WTC11 (cell line): Measurements from ENCODE around the gene SLC44A1. TPM values are rescaled to one million over a fixed set of nuclear protein-coding genes. Genes with fewer than 3 reads are reported as not detected.

Source experiments
- ATAC-seq: fragments of 200-7000 bp; cut with Tn5 transposase; 2 replicates; pipeline ENCODE4 v1.10.0; 2021; ENCODE audit warnings: mild to moderate bottlenecking, moderate library complexity
- CTCF ChIA-PET: fragments of 300-600 bp; sonication (Branson Sonifier 250); formaldehyde crosslinking; loops from one replicate; lab custom pipeline; 2021; ENCODE audit warnings: antibody characterized with exemption; lab: Charles Lee
- POLR2A ChIA-PET: fragments of 350-600 bp; sonication (Branson Sonifier 250); formaldehyde crosslinking; loops from one replicate; lab custom pipeline; 2021; ENCODE audit warnings: antibody characterized with exemption; lab: Charles Lee
- DNase-seq: peaks from one replicate; pipeline ENCODE4 v3.0.0; 2021; ENCODE audit warnings: low spot score
- H3K27ac Mint-ChIP-seq: 2 replicates; pipeline ENCODE4 v1.8.0; 2021; ENCODE audit warnings: mixed read lengths
- H3K27me3 Mint-ChIP-seq: 2 replicates; pipeline ENCODE4 v1.8.0; 2021; ENCODE audit warnings: low read depth, mild to moderate bottlenecking, moderate library complexity, mixed read lengths
- H3K36me3 Mint-ChIP-seq: 2 replicates; pipeline ENCODE4 v1.8.0; 2021; ENCODE audit warnings: mixed read lengths
- H3K4me1 Mint-ChIP-seq: 2 replicates; pipeline ENCODE4 v1.8.0; 2022; ENCODE audit warnings: mixed read lengths
- H3K4me3 Mint-ChIP-seq: 2 replicates; pipeline ENCODE4 v1.8.0; 2021; ENCODE audit warnings: mild to moderate bottlenecking, moderate library complexity, mixed read lengths
- H3K9me3 Mint-ChIP-seq: 2 replicates; pipeline ENCODE4 v1.8.0; 2021; ENCODE audit warnings: mixed read lengths
- ATF1 ChIP-seq: sonication (generic); formaldehyde crosslinking; IDR thresholded peaks from 2 replicates; pipeline ENCODE4 v1.8.1; 2023; ENCODE audit warnings: mild to moderate bottlenecking, moderate library complexity, missing genetic modification reagents
- CBFB ChIP-seq: sonication (generic); formaldehyde crosslinking; IDR thresholded peaks from 2 replicates; pipeline ENCODE4 v1.8.1; 2022; ENCODE audit warnings: mild to moderate bottlenecking, low read depth, missing genetic modification reagents
- GRHL2 ChIP-seq: fragments of 250-450 bp; sonication (Bioruptor Pico); IDR thresholded peaks from 2 replicates; pipeline ENCODE4 v1.8.0; 2022; ENCODE audit warnings: mild to moderate bottlenecking, moderate library complexity; ENCODE audit not compliant: insufficient replicate concordance, severe bottlenecking
- NFATC4 ChIP-seq: fragments of 250-450 bp; sonication (Bioruptor Pico); IDR thresholded peaks from 2 replicates; pipeline ENCODE4 v1.9.0; 2021; ENCODE audit warnings: mild to moderate bottlenecking
- NFE2L1 ChIP-seq: sonication (generic); formaldehyde crosslinking; IDR thresholded peaks from 2 replicates; pipeline ENCODE4 v1.8.1; 2023; ENCODE audit warnings: missing genetic modification reagents
- NFYB ChIP-seq: sonication (generic); formaldehyde crosslinking; conservative IDR thresholded peaks from 2 replicates; pipeline ENCODE4 v1.8.0; 2022; ENCODE audit warnings: low read depth, missing genetic modification reagents
- NR2C2 ChIP-seq: sonication (generic); formaldehyde crosslinking; IDR thresholded peaks from 2 replicates; pipeline ENCODE4 v1.8.0; 2022; ENCODE audit warnings: mild to moderate bottlenecking, missing genetic modification reagents
- NR3C1 ChIP-seq: sonication (generic); formaldehyde crosslinking; conservative IDR thresholded peaks from 2 replicates; pipeline ENCODE4 v1.8.1; 2023; ENCODE audit warnings: low read depth, mild to moderate bottlenecking, missing genetic modification reagents
- ZNF423 ChIP-seq: fragments of 250-450 bp; sonication (Bioruptor Pico); IDR thresholded peaks from 2 replicates; pipeline ENCODE4 v2.1.2; 2022; ENCODE audit warnings: mild to moderate bottlenecking, moderate library complexity
- ZNF671 ChIP-seq: fragments of 250-450 bp; sonication (Bioruptor Pico); IDR thresholded peaks from 2 replicates; pipeline ENCODE4 v1.8.0; 2021; ENCODE audit warnings: mild to moderate bottlenecking
- total RNA-seq: library from RNA; stranded (reverse); gene quantifications from 3 replicates; pipeline ENCODE4 v1.2.3, GENCODE V29; 2021
- TF ChIP-seq, protein P1 (sequence below): sonication (generic); formaldehyde crosslinking; IDR thresholded peaks from 2 replicates; pipeline ENCODE4 v1.8.1; 2023; ENCODE audit warnings: mild to moderate bottlenecking, missing genetic modification reagents
- TF ChIP-seq, protein P2 (sequence below): sonication (generic); formaldehyde crosslinking; IDR thresholded peaks from 2 replicates; pipeline ENCODE4 v1.8.1; 2022; ENCODE audit warnings: mild to moderate bottlenecking, moderate library complexity, missing genetic modification reagents
- TF ChIP-seq, protein P3 (sequence below): sonication (generic); formaldehyde crosslinking; IDR thresholded peaks from 2 replicates; pipeline ENCODE4 v1.8.0; 2023; ENCODE audit warnings: missing genetic modification reagents, mild to moderate bottlenecking, borderline replicate concordance
- TF ChIP-seq, protein P4 (sequence below): sonication (generic); formaldehyde crosslinking; IDR thresholded peaks from 2 replicates; pipeline ENCODE4 v1.8.1; 2023; ENCODE audit warnings: mild to moderate bottlenecking, missing genetic modification reagents, borderline replicate concordance
- TF ChIP-seq, protein P5 (sequence below): sonication (generic); formaldehyde crosslinking; IDR thresholded peaks from 2 replicates; pipeline ENCODE4 v1.8.1; 2023; ENCODE audit warnings: mild to moderate bottlenecking, missing genetic modification reagents, moderate library complexity
- TF ChIP-seq, protein P6 (sequence below): sonication (generic); formaldehyde crosslinking; IDR thresholded peaks from 2 replicates; pipeline ENCODE4 v1.8.1; 2022; ENCODE audit warnings: missing genetic modification reagents, borderline replicate concordance

Gene SLC44A1
- total RNA-seq, 1 experiment from 2014 or later, result 48.9 TPM

DNA sequence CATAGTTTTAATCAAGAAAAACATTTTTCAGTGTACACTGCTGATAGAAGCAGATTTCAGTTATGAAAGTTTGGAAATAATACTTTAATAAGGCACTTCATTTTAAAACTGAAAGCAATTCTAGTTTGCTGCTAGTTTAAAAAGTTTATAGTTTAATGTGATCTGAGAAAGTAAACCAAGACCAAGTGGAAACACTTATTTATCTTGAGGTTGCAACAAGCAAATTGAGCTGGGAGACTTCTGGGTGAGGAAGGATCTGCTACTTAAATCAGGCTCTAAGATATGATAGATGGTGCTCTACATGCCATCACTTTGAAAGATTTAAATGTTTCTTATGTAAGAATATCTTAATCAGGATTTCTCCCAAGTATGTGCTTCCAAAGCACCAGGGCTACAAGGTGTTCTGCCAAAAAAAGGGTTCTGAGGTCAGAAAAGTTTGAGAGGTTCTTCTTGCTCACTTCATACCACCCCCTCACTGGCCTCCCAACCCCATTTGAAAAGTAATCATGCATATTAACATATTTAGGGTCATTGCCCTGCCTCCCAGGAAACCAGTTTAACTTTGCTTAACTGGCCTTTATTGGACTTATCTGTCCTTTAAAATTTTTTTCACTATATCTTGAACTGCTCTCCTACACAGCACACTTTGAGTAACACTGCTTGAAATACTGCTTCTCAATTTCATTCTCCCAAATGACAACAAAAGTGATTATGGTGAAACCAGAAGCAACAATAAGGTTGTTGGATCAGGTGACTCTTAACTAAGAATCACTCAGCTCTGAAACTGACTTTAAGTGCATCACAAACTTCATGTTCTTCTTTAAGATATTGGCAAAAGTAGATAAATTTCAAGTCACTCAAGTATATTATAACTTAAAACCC is 15.5 kb downstream of the SLC44A1 start:
- DNase-seq (no peak), ATAC-seq (no peak)
- CTCF ChIA-PET, result no interaction called here
- no peaks in the 10 kb centered on the region for H3K9me3 Mint-ChIP-seq
- H3K4me3 Mint-ChIP-seq, result peak overlapping the region; percentile 20
- TF ChIP-seq, protein P1, sequence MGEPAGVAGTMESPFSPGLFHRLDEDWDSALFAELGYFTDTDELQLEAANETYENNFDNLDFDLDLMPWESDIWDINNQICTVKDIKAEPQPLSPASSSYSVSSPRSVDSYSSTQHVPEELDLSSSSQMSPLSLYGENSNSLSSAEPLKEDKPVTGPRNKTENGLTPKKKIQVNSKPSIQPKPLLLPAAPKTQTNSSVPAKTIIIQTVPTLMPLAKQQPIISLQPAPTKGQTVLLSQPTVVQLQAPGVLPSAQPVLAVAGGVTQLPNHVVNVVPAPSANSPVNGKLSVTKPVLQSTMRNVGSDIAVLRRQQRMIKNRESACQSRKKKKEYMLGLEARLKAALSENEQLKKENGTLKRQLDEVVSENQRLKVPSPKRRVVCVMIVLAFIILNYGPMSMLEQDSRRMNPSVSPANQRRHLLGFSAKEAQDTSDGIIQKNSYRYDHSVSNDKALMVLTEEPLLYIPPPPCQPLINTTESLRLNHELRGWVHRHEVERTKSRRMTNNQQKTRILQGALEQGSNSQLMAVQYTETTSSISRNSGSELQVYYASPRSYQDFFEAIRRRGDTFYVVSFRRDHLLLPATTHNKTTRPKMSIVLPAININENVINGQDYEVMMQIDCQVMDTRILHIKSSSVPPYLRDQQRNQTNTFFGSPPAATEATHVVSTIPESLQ, result no peak
- TF ChIP-seq, protein P2, sequence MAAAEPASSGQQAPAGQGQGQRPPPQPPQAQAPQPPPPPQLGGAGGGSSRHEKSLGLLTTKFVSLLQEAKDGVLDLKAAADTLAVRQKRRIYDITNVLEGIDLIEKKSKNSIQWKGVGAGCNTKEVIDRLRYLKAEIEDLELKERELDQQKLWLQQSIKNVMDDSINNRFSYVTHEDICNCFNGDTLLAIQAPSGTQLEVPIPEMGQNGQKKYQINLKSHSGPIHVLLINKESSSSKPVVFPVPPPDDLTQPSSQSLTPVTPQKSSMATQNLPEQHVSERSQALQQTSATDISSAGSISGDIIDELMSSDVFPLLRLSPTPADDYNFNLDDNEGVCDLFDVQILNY (CRISPR knock-in tag), result no peak
- TF ChIP-seq CBFB (CRISPR knock-in tag) (no peak), NR2C2 (CRISPR knock-in tag) (no peak), NFE2L1 (CRISPR knock-in tag) (no peak), ATF1 (CRISPR knock-in tag) (no peak), GRHL2 (CRISPR knock-in tag) (no peak), NFATC4 (CRISPR knock-in tag) (no peak), ZNF671 (CRISPR knock-in tag) (no peak), NR3C1 (CRISPR knock-in tag) (no peak), ZNF423 (CRISPR knock-in tag) (no peak), NFYB (CRISPR knock-in tag) (no peak)
- TF ChIP-seq, protein P3, sequence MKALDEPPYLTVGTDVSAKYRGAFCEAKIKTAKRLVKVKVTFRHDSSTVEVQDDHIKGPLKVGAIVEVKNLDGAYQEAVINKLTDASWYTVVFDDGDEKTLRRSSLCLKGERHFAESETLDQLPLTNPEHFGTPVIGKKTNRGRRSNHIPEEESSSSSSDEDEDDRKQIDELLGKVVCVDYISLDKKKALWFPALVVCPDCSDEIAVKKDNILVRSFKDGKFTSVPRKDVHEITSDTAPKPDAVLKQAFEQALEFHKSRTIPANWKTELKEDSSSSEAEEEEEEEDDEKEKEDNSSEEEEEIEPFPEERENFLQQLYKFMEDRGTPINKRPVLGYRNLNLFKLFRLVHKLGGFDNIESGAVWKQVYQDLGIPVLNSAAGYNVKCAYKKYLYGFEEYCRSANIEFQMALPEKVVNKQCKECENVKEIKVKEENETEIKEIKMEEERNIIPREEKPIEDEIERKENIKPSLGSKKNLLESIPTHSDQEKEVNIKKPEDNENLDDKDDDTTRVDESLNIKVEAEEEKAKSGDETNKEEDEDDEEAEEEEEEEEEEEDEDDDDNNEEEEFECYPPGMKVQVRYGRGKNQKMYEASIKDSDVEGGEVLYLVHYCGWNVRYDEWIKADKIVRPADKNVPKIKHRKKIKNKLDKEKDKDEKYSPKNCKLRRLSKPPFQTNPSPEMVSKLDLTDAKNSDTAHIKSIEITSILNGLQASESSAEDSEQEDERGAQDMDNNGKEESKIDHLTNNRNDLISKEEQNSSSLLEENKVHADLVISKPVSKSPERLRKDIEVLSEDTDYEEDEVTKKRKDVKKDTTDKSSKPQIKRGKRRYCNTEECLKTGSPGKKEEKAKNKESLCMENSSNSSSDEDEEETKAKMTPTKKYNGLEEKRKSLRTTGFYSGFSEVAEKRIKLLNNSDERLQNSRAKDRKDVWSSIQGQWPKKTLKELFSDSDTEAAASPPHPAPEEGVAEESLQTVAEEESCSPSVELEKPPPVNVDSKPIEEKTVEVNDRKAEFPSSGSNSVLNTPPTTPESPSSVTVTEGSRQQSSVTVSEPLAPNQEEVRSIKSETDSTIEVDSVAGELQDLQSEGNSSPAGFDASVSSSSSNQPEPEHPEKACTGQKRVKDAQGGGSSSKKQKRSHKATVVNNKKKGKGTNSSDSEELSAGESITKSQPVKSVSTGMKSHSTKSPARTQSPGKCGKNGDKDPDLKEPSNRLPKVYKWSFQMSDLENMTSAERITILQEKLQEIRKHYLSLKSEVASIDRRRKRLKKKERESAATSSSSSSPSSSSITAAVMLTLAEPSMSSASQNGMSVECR (CRISPR knock-in tag), result no peak
- TF ChIP-seq, protein P4, sequence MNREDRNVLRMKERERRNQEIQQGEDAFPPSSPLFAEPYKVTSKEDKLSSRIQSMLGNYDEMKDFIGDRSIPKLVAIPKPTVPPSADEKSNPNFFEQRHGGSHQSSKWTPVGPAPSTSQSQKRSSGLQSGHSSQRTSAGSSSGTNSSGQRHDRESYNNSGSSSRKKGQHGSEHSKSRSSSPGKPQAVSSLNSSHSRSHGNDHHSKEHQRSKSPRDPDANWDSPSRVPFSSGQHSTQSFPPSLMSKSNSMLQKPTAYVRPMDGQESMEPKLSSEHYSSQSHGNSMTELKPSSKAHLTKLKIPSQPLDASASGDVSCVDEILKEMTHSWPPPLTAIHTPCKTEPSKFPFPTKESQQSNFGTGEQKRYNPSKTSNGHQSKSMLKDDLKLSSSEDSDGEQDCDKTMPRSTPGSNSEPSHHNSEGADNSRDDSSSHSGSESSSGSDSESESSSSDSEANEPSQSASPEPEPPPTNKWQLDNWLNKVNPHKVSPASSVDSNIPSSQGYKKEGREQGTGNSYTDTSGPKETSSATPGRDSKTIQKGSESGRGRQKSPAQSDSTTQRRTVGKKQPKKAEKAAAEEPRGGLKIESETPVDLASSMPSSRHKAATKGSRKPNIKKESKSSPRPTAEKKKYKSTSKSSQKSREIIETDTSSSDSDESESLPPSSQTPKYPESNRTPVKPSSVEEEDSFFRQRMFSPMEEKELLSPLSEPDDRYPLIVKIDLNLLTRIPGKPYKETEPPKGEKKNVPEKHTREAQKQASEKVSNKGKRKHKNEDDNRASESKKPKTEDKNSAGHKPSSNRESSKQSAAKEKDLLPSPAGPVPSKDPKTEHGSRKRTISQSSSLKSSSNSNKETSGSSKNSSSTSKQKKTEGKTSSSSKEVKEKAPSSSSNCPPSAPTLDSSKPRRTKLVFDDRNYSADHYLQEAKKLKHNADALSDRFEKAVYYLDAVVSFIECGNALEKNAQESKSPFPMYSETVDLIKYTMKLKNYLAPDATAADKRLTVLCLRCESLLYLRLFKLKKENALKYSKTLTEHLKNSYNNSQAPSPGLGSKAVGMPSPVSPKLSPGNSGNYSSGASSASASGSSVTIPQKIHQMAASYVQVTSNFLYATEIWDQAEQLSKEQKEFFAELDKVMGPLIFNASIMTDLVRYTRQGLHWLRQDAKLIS (CRISPR knock-in tag), result no peak
- TF ChIP-seq, protein P5, sequence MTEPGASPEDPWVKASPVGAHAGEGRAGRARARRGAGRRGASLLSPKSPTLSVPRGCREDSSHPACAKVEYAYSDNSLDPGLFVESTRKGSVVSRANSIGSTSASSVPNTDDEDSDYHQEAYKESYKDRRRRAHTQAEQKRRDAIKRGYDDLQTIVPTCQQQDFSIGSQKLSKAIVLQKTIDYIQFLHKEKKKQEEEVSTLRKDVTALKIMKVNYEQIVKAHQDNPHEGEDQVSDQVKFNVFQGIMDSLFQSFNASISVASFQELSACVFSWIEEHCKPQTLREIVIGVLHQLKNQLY (CRISPR knock-in tag), result no peak
- TF ChIP-seq, protein P6, sequence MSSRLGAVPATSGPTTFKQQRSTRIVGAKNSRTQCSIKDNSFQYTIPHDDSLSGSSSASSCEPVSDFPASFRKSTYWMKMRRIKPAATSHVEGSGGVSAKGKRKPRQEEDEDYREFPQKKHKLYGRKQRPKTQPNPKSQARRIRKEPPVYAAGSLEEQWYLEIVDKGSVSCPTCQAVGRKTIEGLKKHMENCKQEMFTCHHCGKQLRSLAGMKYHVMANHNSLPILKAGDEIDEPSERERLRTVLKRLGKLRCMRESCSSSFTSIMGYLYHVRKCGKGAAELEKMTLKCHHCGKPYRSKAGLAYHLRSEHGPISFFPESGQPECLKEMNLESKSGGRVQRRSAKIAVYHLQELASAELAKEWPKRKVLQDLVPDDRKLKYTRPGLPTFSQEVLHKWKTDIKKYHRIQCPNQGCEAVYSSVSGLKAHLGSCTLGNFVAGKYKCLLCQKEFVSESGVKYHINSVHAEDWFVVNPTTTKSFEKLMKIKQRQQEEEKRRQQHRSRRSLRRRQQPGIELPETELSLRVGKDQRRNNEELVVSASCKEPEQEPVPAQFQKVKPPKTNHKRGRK (CRISPR knock-in tag), result no peak
- no peaks in the 10 kb centered on the region for H3K36me3 Mint-ChIP-seq
- H3K4me1 Mint-ChIP-seq, result peaks cover 32% of the 10 kb centered on the region
- POLR2A ChIA-PET, result no interaction called here
- no peaks in the 10 kb centered on the region for H3K27me3 Mint-ChIP-seq
- H3K27ac Mint-ChIP-seq, result peak overlapping the region; percentile 72
